SKM-1 treated with dmso at 0.1 percent for 144 hours (cell line): ENCODE measurements around the gene KRTAP5-6.

Experiments used
- DNase-seq: peaks from one replicate; lab custom pipeline; 2025; ENCODE audit not compliant: unreplicated experiment; lab: John Stamatoyannopoulos, UW

The KRTAP5-6 gene

DNA sequence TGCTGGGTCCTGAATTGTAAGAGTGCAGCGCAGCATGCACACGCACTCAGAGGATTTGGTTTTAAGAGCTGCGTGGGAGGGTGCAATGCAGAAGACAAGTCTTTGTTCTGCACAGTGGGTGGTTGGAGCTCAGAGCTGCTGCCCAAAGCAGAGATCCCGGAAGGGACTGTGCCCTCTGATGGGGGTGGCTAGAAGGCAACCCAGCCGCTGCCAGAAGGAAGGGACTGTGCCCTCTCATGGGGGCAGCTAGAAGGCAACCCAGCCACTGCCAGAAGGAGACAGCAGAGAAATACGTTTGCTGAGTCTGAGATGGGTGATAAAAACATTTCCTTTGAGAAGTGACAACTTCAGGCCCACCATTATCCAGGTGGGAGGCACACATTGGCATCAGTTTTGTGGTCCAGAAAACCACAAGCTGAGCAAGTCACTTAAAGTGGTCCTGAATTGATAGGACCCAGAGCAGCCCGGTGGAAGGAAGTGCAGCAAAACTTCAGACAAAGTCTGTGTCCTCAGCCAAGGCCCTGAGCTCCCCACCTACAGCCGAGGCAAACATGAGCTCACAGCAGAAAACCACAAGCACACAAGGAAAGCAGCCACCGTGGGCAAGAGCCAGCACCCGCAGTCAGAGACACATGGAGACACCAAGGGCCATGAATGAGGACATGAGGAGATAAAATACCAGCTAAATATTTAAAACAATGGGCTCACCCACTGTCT lies 4.3 kb downstream of the KRTAP5-6 start:
- DNase-seq: no peak

DNA sequence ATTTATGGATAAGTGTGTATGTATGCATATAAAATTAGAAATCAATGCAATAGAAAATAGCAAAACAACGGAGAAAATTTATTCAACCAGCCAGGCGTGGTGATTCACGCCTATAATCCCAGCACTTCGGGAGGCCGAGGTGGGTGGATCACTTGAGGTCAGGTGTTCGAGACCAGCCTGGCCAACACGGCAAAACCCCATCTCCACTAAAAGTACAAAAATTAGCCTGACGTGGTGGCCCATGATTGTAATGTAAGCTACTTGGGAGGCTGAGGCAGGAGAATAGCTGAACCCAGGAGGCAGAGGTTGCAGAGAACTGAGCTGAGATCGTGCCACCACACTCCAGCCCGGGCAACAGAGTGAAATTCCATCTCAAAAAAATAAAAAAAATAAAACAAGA lies 5.5 kb downstream of the KRTAP5-6 start:
- DNase-seq: no peak

- no peak for DNase-seq
Measured at GRCh38 chr11:1703146-1703545, 6.2 kb downstream of the KRTAP5-6 start.

GRCh38 chr11:1705126-1706052 lies 8.4 kb downstream of the KRTAP5-6 start:
- no peak for DNase-seq

GRCh38 chr11:1706634-1707400 lies 9.8 kb downstream of the KRTAP5-6 start:
- no peak for DNase-seq

GRCh38 chr11:1707751-1708150 lies 10.8 kb downstream of the KRTAP5-6 start:
- no peak for DNase-seq

GRCh38 chr11:1708716-1709115 lies 11.7 kb downstream of the KRTAP5-6 start:
- no peak for DNase-seq

DNA sequence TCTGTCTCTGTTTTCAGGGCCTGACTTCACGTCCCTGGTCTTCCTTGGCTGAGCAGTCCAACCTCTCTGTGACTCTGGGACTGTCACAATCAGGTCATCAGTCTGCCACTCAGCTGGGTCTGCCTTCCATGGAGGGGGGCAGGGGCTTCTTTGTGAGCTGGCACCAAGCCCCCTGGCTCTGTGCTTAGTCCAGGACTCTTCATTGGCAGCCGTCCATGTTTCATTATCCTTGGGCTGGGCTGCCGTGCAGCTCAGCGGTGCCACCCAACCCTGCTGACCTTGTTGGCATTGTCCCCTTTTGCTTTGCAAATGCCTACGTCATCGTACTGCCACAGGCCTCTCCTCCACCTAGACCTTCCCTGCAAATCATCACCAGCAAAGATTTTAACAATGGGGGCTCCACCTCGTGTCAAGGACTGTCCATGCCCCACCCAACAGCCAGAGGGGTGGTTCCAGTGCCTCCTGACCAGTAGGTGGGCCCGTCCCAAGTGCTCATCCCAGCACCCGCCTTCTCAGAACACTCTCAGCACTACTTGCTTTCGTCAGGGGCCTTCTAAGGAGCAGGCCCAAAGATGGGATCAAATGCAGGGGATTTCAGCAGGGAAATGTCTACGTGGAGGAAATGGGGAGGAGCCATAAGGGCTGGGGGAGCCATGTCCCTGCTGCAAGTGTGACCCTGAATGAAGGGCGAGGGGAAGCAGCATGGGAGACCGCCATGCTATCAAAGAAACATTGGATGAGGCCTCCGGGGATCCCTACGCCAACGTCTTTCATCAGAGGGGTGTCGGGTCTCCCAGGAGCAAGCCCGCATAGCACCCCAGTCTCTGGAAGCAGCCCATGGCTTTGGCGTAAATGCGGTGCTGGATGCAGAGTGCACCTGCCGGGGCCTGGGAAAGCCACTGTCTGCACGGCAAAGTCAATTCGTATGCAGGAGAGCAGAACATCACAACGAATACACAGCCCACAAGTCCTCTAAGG lies 18.2 kb downstream of the KRTAP5-6 start:
- DNase-seq: no peak

GRCh38 chr11:1717745-1718144 lies 20.8 kb downstream of the KRTAP5-6 start:
- no peak for DNase-seq

GRCh38 chr11:1718326-1718725 lies 21.3 kb downstream of the KRTAP5-6 start:
- DNase-seq: no peak

- no peak for DNase-seq
Measured at GRCh38 chr11:1719781-1720180, 22.8 kb downstream of the KRTAP5-6 start.

- no peak for DNase-seq
Measured at GRCh38 chr11:1727096-1727690, 30.2 kb downstream of the KRTAP5-6 start.

GRCh38 chr11:1727861-1728260 lies 30.9 kb downstream of the KRTAP5-6 start:
- DNase-seq: no peak

- DNase-seq: no peak
Measured at GRCh38 chr11:1728301-1728700, 31.3 kb downstream of the KRTAP5-6 start.

- DNase-seq: no peak
Measured at GRCh38 chr11:1728931-1729691, 32.1 kb downstream of the KRTAP5-6 start.

DNA sequence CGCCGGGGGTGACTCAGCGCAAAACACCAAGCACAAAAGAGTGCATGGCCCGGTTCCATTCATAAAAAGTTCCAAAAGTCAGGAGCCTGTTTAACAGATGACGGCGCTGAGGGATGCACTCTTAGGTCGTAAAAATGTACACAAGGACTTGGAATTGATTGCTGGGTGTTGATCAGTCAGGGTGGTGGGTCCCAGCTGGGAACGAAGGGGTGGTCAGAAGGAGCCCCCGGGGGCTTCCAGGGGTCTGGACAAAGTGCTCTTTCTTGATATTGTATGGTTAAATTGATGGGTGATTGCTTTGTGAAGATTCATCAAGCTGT lies 32.7 kb downstream of the KRTAP5-6 start:
- no peak for DNase-seq

DNA sequence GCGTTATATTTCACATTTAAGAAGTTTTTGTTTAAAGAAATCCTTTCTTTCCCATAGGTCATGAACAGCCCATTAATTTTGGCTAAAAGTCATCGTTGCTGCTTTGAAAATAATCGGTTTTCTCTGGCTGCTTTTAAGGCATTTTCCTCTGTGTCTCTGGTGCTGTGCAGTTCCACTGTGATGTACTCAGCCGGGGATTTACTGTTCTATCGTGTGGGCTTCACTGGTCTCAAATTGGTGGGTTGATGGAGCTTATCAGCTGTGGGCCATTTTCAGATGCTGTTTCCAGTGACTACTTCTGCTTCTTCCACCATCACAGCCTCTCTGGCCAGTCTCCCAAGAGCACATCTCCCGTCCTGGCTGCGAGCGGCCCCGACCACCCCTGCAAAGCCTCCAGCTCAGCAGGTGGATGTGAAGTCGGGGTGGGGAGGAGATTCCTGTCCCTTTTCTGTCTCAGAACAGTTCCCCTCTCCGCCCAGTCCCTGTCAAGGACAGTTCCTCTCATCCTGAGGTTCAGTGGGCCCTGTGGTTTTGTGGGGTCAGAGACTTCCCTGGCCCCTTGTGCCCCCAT lies 33.1 kb downstream of the KRTAP5-6 start:
- DNase-seq: no peak

GRCh38 chr11:1731451-1732059 lies 34.6 kb downstream of the KRTAP5-6 start:
- no peak for DNase-seq
